SK-N-SH (cell line): ENCODE data around the gene EBF3. TPM values are rescaled to one million over a fixed set of nuclear protein-coding genes. Genes with fewer than 3 reads are reported as not detected.

Experiments used
- CTCF ChIA-PET: fragments of 300-600, 350-600 bp; formaldehyde crosslinking; extraction: SDS; loops from one replicate; lab custom pipeline; 2021; lab: Yijun Ruan, JAX
- POLR2A ChIA-PET: fragments of 350-600 bp; sonication (Branson Sonifier 250); formaldehyde crosslinking; extraction: SDS; loops from one replicate; lab custom pipeline; 2020; ENCODE audit warnings: antibody characterized with exemption, inconsistent platforms; lab: Yijun Ruan, JAX
- DNase-seq: peaks from one replicate; pipeline ENCODE4 v3.0.0; 2012
- H2AFZ ChIP-seq: fragments of 200-600 bp; sonication (generic); 2 replicates; pipeline ENCODE4 v1.8.1; 2016; ENCODE audit warnings: antibody characterized with exemption, mild to moderate bottlenecking, low read depth
- H3F3A ChIP-seq: fragments of 200-600 bp; sonication (generic); replicated peaks from 2 replicates; pipeline ENCODE3; 2016; ENCODE audit warnings: antibody characterized with exemption, mild to moderate bottlenecking; ENCODE audit not compliant: insufficient read depth
- H3K27ac ChIP-seq, 2 experiments: fragments of 200-500 bp in 1 of 2; fragments of 200-600 bp in 1 of 2; sonication (Bioruptor generic) in 1 of 2; sonication (generic), shearing (Covaris generic) in 1 of 2; 2 replicates each; pipeline versions ENCODE4 v1.5.1 to v1.6.1; 2014 to 2016; ENCODE audit warnings: low read depth in 2 of 2, inconsistent platforms in 1 of 2, low read length in 1 of 2, mild to moderate bottlenecking in 1 of 2, mixed read lengths in 1 of 2
- H3K27me3 ChIP-seq: fragments of 200-600 bp; sonication (generic), shearing (Covaris generic); 2 replicates; pipeline ENCODE4 v1.6.1; 2016; ENCODE audit warnings: mixed run types; ENCODE audit not compliant: insufficient read depth
- H3K36me3 ChIP-seq, 2 experiments: fragments of 200-500 bp in 1 of 2; fragments of 200-600 bp in 1 of 2; sonication (Bioruptor generic) in 1 of 2; sonication (generic) in 1 of 2; replicated peaks in 1 of 2; 2 replicates each; pipeline versions ENCODE3 to v1.5.1; 2014 to 2016; ENCODE audit warnings: low read length in 1 of 2, mild to moderate bottlenecking in 1 of 2; ENCODE audit not compliant: insufficient read depth in 2 of 2, control insufficient read depth in 1 of 2
- H3K4me1 ChIP-seq, 2 experiments: fragments of 200-500 bp in 1 of 2; fragments of 200-600 bp in 1 of 2; sonication (Bioruptor generic) in 1 of 2; sonication (generic), shearing (Covaris generic) in 1 of 2; 2 replicates each; pipeline versions ENCODE4 v1.5.1 to v1.6.1; 2014 to 2016; ENCODE audit warnings: low read depth in 1 of 2, low read length in 1 of 2, mixed run types in 1 of 2; ENCODE audit not compliant: insufficient read depth in 2 of 2, control insufficient read depth in 1 of 2
- H3K4me2 ChIP-seq: fragments of 200-600 bp; sonication (generic), shearing (Covaris generic); 2 replicates; pipeline ENCODE4 v1.6.1; 2017; ENCODE audit warnings: mixed run types
- H3K4me3 ChIP-seq, 2 experiments: fragments of 200-500 bp in 1 of 2; fragments of 200-600 bp in 1 of 2; sonication (Bioruptor generic) in 1 of 2; sonication (generic), shearing (Covaris generic) in 1 of 2; 2 replicates each; pipeline versions ENCODE4 v1.5.1 to v1.8.1; 2014 to 2016; ENCODE audit warnings: low read depth in 2 of 2, inconsistent platforms in 1 of 2, low read length in 1 of 2, mild to moderate bottlenecking in 1 of 2, mixed read lengths in 1 of 2, moderate library complexity in 1 of 2
- H3K79me2 ChIP-seq: fragments of 200-600 bp; sonication (generic); 2 replicates; pipeline ENCODE4 v1.8.1; 2017; ENCODE audit warnings: mild to moderate bottlenecking; ENCODE audit not compliant: insufficient read depth
- H3K9ac ChIP-seq: fragments of 200-600 bp; sonication (generic); 2 replicates; pipeline ENCODE4 v1.6.1; 2017; ENCODE audit warnings: mixed run types
- H3K9me2 ChIP-seq: fragments of 200-600 bp; sonication (generic); 2 replicates; pipeline ENCODE4 v1.6.1; 2017; ENCODE audit warnings: mixed run types
- H3K9me3 ChIP-seq: fragments of 200-600 bp; sonication (generic); 2 replicates; pipeline ENCODE4 v1.6.1; 2017; ENCODE audit warnings: mixed run types, mild to moderate bottlenecking, moderate library complexity
- H4K20me1 ChIP-seq: fragments of 200-600 bp; sonication (generic); 2 replicates; pipeline ENCODE4 v1.6.1; 2017; ENCODE audit warnings: mild to moderate bottlenecking, mixed run types; ENCODE audit not compliant: insufficient read depth
- CHD2 ChIP-seq: fragments of 150-350 bp; IDR thresholded peaks from 2 replicates; pipeline ENCODE4 v1.6.1; 2018; ENCODE audit warnings: low read length; ENCODE audit not compliant: partially characterized antibody
- EZH2phosphoT487 ChIP-seq: fragments of 200-600 bp; sonication (generic); IDR thresholded peaks from 2 replicates; pipeline ENCODE4 v1.6.1; 2017; ENCODE audit warnings: low read depth, mixed run types, mild to moderate bottlenecking, antibody characterized with exemption, moderate library complexity, borderline replicate concordance
- GATA2 ChIP-seq: sonication (generic); formaldehyde crosslinking; IDR thresholded peaks from 2 replicates; pipeline ENCODE4 v1.5.0; 2020; ENCODE audit warnings: mild to moderate bottlenecking, missing genetic modification reagents
- MXI1 ChIP-seq: IDR thresholded peaks from 2 replicates; pipeline ENCODE4 v1.6.1; 2012; ENCODE audit warnings: mild to moderate bottlenecking, low read depth, low read length, improper control_type of control experiment
- NFIC ChIP-seq: IDR thresholded peaks from 2 replicates; pipeline ENCODE4 v1.4.0; 2012; ENCODE audit warnings: borderline replicate concordance
- POLR2AphosphoS5 ChIP-seq: IDR thresholded peaks from 2 replicates; pipeline ENCODE4 v1.6.1; 2012; ENCODE audit warnings: low read depth, low read length
- RAD21 ChIP-seq: IDR thresholded peaks from 2 replicates; pipeline ENCODE4 v1.6.1; 2012; ENCODE audit warnings: mild to moderate bottlenecking, low read length
- RCOR1 ChIP-seq: fragments of 150-350 bp; IDR thresholded peaks from 2 replicates; pipeline ENCODE4 v1.6.1; 2017; ENCODE audit warnings: antibody characterized with exemption, low read length
- RXRA ChIP-seq: IDR thresholded peaks from 2 replicates; pipeline ENCODE4 v1.4.0; 2012; ENCODE audit warnings: low read depth, mild to moderate bottlenecking, borderline replicate concordance
- SIN3A ChIP-seq: IDR thresholded peaks from 2 replicates; pipeline ENCODE4 v1.6.1; 2012; ENCODE audit warnings: low read depth, mild to moderate bottlenecking, low read length, moderate library complexity, borderline replicate concordance
- TAF1 ChIP-seq: IDR thresholded peaks from 2 replicates; pipeline ENCODE4 v1.6.1; 2012; ENCODE audit warnings: low read depth, mild to moderate bottlenecking, low read length, moderate library complexity, borderline replicate concordance
- TCF12 ChIP-seq: IDR thresholded peaks from 2 replicates; pipeline ENCODE4 v1.4.0; 2012
- TEAD4 ChIP-seq: IDR thresholded peaks from 2 replicates; pipeline ENCODE4 v1.4.0; 2012; ENCODE audit warnings: mild to moderate bottlenecking, borderline replicate concordance; ENCODE audit not compliant: insufficient read depth
- YY1 ChIP-seq: IDR thresholded peaks from 2 replicates; pipeline ENCODE4 v1.4.0; 2012; ENCODE audit warnings: low read depth, mild to moderate bottlenecking
- WGBS: methylation state at CpG from one replicate; pipeline ENCODE4 v1.1.6; 2017; ENCODE audit warnings: low lambda C conversion rate; 5-methylcytosine and 5-hydroxymethylcytosine counted together
- polyA plus RNA-seq, 3 experiments: library from polyadenylated mRNA; depleted of rRNA; stranded (reverse); fragments of >200 nt; gene quantifications; 2 replicates each; pipeline ENCODE4 v1.2.3, GENCODE V29; 2012
- TF ChIP-seq, protein P1 (sequence below): IDR thresholded peaks from 2 replicates; pipeline ENCODE4 v1.6.1; 2012; ENCODE audit warnings: mild to moderate bottlenecking, low read depth, low read length, moderate library complexity
- TF ChIP-seq, protein P2 (sequence below): fragments of 150-350 bp; IDR thresholded peaks from 2 replicates; pipeline ENCODE4 v1.6.1; 2016; ENCODE audit warnings: mild to moderate bottlenecking, low read depth, low read length

Gene EBF3
- polyA plus RNA-seq, 1 of the 3 experiments (the other 2 are of a cell fraction), result not detected

DNA sequence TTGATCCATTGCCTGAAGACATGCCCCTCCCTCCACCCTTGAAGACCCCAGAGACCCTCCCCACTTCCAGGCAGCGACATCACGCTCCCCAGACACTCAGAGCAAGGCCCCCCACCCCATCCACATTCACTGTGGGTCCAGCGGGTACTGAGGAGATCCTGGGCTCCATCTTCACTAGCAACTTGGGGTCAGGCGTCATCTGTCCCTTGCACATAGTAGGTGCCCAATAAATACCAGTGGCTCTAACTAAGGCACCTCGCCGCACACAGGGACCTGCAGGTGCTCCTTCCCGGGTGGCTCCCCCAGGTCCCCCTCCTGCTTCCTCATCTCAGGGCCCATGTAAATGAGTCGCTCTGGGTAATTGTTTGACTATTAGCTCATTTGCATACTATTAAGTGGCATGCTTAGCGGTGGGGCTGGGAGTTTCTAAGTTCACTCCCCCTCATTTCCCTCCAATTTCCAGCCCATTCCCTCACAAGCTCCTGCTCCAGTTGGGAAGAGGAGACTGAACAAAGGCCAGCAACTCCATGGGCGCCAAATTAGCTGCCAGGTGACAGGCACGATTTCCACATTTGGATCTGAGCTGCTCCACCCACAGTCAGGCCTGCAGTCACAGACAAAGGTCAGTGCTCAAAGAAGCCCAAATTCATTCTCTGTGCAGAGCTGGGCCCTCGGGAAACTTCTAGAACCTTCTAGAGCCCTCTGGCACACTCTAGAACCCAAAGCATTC lies 29.7 kb downstream of the EBF3 start:
- H3K79me2 ChIP-seq, result no peaks in the 10 kb centered on the region
- no peak overlapping the region for H3K4me3 ChIP-seq
- H3K4me2 ChIP-seq, result no peak overlapping the region
- no peaks in the 10 kb centered on the region for H3F3A ChIP-seq
- TF ChIP-seq RAD21 (no peak), POLR2AphosphoS5 (no peak), GATA2 (no peak), CHD2 (no peak), TEAD4 (no peak), YY1 (no peak), MXI1 (no peak), NFIC (no peak), RXRA (no peak), TAF1 (no peak), TCF12 (no peak), SIN3A (no peak), EZH2phosphoT487 (no peak), RCOR1 (no peak)
- TF ChIP-seq, protein P1, sequence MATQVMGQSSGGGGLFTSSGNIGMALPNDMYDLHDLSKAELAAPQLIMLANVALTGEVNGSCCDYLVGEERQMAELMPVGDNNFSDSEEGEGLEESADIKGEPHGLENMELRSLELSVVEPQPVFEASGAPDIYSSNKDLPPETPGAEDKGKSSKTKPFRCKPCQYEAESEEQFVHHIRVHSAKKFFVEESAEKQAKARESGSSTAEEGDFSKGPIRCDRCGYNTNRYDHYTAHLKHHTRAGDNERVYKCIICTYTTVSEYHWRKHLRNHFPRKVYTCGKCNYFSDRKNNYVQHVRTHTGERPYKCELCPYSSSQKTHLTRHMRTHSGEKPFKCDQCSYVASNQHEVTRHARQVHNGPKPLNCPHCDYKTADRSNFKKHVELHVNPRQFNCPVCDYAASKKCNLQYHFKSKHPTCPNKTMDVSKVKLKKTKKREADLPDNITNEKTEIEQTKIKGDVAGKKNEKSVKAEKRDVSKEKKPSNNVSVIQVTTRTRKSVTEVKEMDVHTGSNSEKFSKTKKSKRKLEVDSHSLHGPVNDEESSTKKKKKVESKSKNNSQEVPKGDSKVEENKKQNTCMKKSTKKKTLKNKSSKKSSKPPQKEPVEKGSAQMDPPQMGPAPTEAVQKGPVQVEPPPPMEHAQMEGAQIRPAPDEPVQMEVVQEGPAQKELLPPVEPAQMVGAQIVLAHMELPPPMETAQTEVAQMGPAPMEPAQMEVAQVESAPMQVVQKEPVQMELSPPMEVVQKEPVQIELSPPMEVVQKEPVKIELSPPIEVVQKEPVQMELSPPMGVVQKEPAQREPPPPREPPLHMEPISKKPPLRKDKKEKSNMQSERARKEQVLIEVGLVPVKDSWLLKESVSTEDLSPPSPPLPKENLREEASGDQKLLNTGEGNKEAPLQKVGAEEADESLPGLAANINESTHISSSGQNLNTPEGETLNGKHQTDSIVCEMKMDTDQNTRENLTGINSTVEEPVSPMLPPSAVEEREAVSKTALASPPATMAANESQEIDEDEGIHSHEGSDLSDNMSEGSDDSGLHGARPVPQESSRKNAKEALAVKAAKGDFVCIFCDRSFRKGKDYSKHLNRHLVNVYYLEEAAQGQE, result no peak
- TF ChIP-seq, protein P2, sequence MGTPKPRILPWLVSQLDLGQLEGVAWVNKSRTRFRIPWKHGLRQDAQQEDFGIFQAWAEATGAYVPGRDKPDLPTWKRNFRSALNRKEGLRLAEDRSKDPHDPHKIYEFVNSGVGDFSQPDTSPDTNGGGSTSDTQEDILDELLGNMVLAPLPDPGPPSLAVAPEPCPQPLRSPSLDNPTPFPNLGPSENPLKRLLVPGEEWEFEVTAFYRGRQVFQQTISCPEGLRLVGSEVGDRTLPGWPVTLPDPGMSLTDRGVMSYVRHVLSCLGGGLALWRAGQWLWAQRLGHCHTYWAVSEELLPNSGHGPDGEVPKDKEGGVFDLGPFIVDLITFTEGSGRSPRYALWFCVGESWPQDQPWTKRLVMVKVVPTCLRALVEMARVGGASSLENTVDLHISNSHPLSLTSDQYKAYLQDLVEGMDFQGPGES, result no peak
- no peak overlapping the region for H3K9ac ChIP-seq
- H3K4me1 ChIP-seq, result peaks cover 0 to 15% of the 10 kb centered on the region in 2 experiments; a peak in 1 of 4 replicates
- H3K9me3 ChIP-seq, result no peaks in the 10 kb centered on the region
- ChIA-PET POLR2A (no interaction called here), CTCF (interaction anchor here (1.9 kb wide), 1 partner anchor 45 kb away, joined by 5 read pairs; no protein-coding TSS in a partner anchor)
- no peaks in the 10 kb centered on the region for H3K27me3 ChIP-seq
- no peaks in the 10 kb centered on the region for H3K9me2 ChIP-seq
- H3K36me3 ChIP-seq, result no peaks in the 10 kb centered on the region
- H3K27ac ChIP-seq, result no peak overlapping the region
- H4K20me1 ChIP-seq, result no peaks in the 10 kb centered on the region
- no peak for DNase-seq
- no peak overlapping the region for H2AFZ ChIP-seq
- 46% methylated on average over 8 of the region's 12 CpGs for WGBS
